NCI-H2227 (cell line): ENCODE measurements around the gene ANKS6.

Experiments
- DNase-seq: peaks from one replicate; lab custom pipeline; 2025; ENCODE audit not compliant: unreplicated experiment; lab: John Stamatoyannopoulos, UW

Gene ANKS6

GRCh38 chr9:98791608-98792490 lies 4.5 kb downstream of the ANKS6 start:
- no peak for DNase-seq

DNA sequence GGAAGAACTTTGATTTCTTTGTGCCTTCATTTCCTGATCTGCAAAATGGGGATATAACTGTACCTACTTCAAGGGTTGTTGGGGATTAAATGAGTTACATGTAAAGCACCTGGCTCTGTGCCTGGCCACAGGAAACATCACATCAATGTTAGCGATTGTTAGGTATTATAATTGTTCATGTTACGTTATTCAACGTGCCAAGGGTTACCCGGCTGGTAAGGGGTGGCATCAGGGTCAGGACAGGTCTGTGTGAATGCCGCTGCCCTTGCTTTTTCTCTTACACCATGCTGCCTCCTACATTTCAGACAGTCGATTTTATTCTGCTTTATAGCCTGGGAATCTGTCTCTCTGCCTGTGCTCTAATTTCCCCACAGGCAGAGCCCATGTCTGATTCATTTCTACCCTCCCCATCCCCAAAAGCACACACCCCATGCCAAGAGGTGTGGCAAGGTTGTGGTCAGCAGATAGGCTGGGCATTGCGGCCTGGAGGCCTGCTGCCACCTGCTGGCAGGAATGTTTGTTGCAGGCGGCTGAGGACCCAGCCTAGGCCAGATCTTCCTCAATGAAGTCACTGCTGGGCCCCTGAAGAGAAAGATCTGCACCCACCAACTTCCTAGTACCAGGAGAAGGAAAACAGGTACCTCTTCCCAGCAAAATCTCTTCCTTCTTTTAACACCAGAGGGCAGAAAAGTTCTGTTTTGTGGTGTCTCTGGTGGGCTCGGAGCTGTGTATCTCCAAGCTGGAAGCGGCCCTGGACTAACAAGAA lies 5.3 kb downstream of the ANKS6 start:
- DNase-seq = peak; percentile 51

- DNase-seq = no peak
Observed at GRCh38 chr9:98790134-98790841, 6.1 kb downstream of the ANKS6 start.

- DNase-seq = no peak
Observed at GRCh38 chr9:98789483-98790133, 6.7 kb downstream of the ANKS6 start.

GRCh38 chr9:98787766-98788335 lies 8.5 kb downstream of the ANKS6 start:
- no peak for DNase-seq

DNA sequence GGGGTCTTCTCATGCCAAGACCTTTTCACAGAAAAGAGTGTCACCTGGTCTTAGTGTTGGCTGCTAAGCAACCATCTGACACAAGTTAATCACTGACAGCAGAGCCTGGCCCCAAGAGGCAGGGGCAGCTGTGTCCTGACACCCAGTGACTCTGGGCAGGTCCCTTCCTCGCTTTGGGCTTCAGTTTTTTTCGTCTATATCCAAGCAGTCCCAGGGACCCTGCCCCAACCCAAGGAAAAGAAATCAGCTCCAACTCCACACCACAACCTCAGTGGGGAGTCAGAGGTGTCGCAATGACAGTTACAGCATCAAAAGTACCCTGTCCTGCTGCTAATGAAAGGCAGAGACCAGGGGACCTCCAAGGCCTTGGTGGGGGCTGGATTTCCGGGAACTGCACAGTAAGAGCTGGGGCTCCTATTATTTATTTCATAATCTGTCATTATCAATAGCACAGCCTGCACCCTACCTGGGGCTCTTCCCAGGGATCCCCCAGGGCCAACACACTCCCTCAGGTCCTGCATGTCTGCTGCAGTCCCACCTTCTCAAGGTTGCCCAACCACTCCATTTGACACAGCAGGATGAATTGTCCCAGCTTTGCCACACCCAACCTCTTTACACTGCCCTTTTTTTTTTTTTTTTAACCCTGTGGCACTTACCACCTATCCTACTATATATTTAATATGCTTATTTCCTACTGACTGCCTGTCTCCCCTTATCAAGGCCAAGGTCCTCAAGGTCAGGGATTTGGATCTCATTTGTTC lies 9.4 kb downstream of the ANKS6 start:
- no peak for DNase-seq

DNA sequence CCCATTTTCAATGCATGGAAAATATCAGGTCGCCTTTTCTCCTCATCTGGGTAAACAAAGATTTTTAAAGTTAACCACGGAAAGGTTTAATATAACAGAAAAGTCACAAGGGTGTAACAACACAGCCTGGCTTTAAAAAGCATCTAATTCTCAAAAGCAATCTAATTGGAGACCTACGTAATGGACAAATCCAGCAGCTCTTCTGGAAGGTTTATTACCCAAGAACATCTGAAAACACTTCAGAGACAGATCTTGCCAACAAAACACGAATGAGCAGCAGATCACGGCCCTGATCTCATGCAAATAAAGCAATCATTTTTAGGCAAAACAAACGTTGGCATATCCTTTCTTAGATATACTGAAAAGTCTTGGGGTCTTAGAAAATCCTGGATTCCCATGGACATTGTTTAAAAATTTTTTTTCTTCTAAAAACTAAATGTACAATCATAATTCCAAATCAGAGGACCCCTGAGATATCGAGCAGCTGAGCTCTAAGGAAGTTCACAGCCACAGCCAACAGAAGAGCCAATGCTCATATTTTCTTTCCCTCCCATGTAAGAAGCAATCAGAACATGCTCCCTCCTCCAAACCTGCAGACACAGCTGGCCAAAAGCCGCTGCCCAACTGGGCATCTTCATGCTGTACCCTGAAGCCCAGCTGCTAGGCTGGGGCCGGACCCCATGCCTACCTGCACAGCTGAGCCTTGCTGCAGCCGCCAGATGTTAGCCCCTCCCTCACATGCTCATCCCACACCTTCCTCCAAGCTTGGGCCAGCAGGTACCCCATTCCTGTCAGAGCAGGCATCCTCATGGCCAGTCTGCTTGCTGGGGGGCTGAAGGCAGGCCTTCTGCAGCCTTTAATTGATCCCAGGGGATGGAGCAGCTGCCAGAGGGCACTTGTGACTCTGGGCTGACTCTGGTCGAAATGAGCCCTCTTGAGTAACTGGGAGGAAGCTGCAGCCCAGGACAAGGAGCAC lies 11.2 kb downstream of the ANKS6 start:
- no peak for DNase-seq

GRCh38 chr9:98783518-98784226 lies 12.7 kb downstream of the ANKS6 start:
- DNase-seq = no peak

GRCh38 chr9:98781588-98782383 lies 14.6 kb downstream of the ANKS6 start:
- DNase-seq = no peak

- DNase-seq = no peak
Observed at GRCh38 chr9:98780059-98780749, 16.2 kb downstream of the ANKS6 start.

DNA sequence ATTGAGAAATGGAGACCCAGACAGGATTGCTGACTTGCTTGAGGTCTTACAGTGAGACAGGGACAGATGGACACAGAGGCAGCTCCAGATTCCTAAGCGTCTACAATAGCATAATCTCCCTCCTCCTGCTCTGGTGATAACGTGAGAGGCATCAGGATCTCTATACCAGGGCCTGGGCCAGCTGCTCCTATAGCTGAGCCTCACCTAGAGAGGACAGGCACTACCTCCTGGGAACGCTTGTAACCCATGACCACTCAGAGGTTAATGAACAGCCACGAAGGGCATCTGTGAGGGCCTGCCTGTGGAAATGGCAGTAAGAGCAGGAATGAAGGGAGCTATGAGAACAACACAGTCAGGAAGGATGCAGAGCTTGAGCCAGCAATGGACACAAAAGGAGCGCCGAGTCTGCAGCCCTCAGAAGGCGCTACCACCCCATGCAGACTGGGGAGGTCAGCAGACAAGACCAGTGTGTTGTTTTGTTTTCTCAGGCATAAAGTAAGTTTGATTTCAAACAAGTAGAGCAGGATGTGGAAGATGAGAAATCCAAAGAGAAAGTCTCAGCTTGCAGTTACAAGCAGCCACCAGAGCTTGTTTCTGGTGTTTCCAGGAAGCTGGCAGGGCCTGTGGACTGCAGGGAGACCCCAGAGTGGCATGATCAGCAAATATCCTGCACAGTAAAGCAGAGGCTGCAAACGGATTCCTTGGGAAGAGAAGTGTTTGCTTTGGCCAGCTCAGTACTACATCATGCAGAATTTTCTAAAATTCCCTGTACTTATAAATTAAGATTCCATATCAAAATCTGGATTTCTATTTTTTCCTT lies 17.4 kb downstream of the ANKS6 start:
- DNase-seq = no peak

- DNase-seq = no peak
Observed at GRCh38 chr9:98778251-98778650, 18.1 kb downstream of the ANKS6 start.

DNA sequence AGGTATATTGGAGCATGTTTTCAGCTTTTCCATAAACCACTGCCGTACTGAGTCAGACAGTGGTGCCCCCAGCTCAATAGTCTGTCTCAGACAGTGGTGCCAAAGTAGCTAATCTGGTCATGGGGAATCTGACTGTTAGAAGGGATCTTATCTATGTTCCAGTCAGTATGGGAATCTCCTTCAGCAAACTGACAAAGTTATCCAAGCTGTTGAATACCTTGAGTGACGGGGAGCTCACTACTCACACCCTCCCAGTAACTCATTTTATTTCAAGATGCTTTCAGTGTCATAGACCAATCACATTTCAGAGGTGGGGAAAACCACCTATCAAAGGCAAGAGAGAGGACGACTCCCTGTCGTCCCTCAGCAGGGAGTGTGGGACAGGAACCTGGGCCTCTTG lies 18.7 kb downstream of the ANKS6 start:
- DNase-seq = no peak

DNA sequence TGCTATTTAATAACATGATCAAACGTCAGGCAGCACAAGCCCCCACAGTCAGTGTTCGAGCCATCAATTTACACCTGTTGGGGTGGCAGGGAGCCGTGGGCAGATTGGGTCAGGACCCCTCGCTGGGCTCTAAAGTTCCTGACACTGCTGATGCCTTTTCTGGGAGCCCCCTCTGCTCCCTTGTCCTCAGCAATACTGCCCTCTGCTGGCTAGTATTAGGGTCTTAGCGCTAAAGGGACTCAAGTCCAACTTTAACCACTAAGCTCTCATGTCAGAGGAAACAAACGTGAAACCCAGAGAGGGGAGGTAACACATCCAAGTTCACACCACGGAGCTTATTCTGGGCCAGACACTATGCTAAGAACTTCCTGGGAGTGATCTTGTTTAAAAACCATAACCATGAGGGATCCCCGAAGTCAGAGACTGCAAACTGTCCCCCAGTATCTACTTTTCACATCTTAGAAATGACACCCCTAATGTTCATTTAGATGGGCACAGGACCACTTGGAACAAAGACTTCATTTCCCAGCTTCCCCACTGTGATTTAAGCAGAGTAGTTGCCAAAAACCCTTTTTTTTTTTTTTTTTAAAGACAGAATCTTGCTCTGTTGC lies 20.4 kb downstream of the ANKS6 start:
- DNase-seq = peak; percentile 73

GRCh38 chr9:98774746-98775145 lies 21.6 kb downstream of the ANKS6 start:
- peak; percentile 1 for DNase-seq

DNA sequence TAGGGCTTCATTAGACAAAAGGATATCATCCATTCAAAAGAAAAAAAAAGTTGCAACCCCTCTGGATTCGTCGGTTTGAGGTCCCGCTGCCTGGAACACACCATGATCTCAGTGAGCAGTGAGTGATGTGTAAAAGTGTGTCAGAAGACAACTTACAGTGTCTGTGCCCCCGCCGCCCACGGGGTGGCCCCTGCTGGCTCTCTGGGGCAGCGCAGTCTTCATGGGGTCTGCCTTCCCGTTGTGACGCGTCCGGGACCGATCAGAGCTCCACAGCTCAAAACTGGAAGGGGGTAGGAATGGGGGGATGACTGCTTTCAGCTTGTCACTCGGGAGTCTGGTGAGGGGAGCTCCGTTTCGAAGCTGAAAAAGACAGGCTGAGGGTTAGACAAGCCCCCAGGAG lies 22.6 kb downstream of the ANKS6 start:
- DNase-seq = no peak
